NT2/D1 (cell line): Measurements from ENCODE around the gene PRKG1.

Experiments used
- YY1 ChIP-seq: IDR thresholded peaks from 2 replicates; pipeline ENCODE4 v1.6.1; 2011; ENCODE audit not compliant: insufficient read length, insufficient read depth
- ZNF274 ChIP-seq: IDR thresholded peaks from 2 replicates; pipeline ENCODE4 v1.6.1; 2011; ENCODE audit warnings: mild to moderate bottlenecking, low read depth, low read length

- TF ChIP-seq YY1 (no peak), ZNF274 (no peak)
Measured at GRCh38 chr10:52335665-52336064, 1261.4 kb downstream of the PRKG1 start.
